Measurements from ENCODE around the gene HIVEP3.

Gene HIVEP3

GRCh38 chr1:41681331-41682098, 237.2 kb downstream of the HIVEP3 start:
- no peak for TF ChIP-seq CTCF (IDR thresholded peaks at IDR 0.05; ENCODE audit: low read depth, low read length)
- DNase-seq (ENCODE audit: extremely low read depth, low read depth): no peak

- no peak for TF ChIP-seq CTCF (IDR thresholded peaks at IDR 0.05; ENCODE audit: low read depth, low read length)
- no peak for DNase-seq (ENCODE audit: extremely low read depth, low read depth)
Measured at GRCh38 chr1:41679994-41680393, 238.7 kb downstream of the HIVEP3 start.

GRCh38 chr1:41679531-41679930, 239.2 kb downstream of the HIVEP3 start:
- TF ChIP-seq CTCF (IDR thresholded peaks at IDR 0.05; ENCODE audit: low read depth, low read length): no peak
- no peak for DNase-seq (ENCODE audit: extremely low read depth, low read depth)

GRCh38 chr1:41678111-41678878, 240.4 kb downstream of the HIVEP3 start:
- TF ChIP-seq CTCF (IDR thresholded peaks at IDR 0.05; ENCODE audit: low read depth, low read length): no peak
- no peak for DNase-seq (ENCODE audit: extremely low read depth, low read depth)

GRCh38 chr1:41677620-41678019, 241.1 kb downstream of the HIVEP3 start:
- DNase-seq (ENCODE audit: extremely low read depth, low read depth): no peak
- no peak for TF ChIP-seq CTCF (IDR thresholded peaks at IDR 0.05; ENCODE audit: low read depth, low read length)

GRCh38 chr1:41675401-41675800, 243.3 kb downstream of the HIVEP3 start:
- no peak for DNase-seq (ENCODE audit: extremely low read depth, low read depth)
- no peak for TF ChIP-seq CTCF (IDR thresholded peaks at IDR 0.05; ENCODE audit: low read depth, low read length)

GRCh38 chr1:41674522-41674921, 244.2 kb downstream of the HIVEP3 start:
- DNase-seq (ENCODE audit: extremely low read depth, low read depth): no peak
- no peak for TF ChIP-seq CTCF (IDR thresholded peaks at IDR 0.05; ENCODE audit: low read depth, low read length)

All from AG09319 (cell line).